WTC11 (cell line): ENCODE measurements around the gene MEGF11.

ENCODE experiments used
- CTCF ChIP-seq: fragments of 200-600 bp; IDR thresholded peaks from 2 replicates; pipeline ENCODE4 v1.8.0; 2022; ENCODE audit warnings: antibody characterized with exemption
- EMX1 ChIP-seq: fragments of 250-450 bp; sonication (Bioruptor Pico); IDR thresholded peaks from 2 replicates; pipeline ENCODE4 v1.8.0; 2021; ENCODE audit warnings: mild to moderate bottlenecking
- ESRRA ChIP-seq: sonication (generic); formaldehyde crosslinking; IDR thresholded peaks from 2 replicates; pipeline ENCODE4 v1.8.1; 2022; ENCODE audit warnings: mild to moderate bottlenecking, missing genetic modification reagents, borderline replicate concordance
- RORB ChIP-seq: fragments of 250-450 bp; sonication (Bioruptor Pico); IDR thresholded peaks from 2 replicates; pipeline ENCODE4 v1.9.0; 2021; ENCODE audit warnings: mild to moderate bottlenecking
- TF ChIP-seq, protein P1 (sequence below): sonication (generic); formaldehyde crosslinking; IDR thresholded peaks from 2 replicates; pipeline ENCODE4 v1.8.1; 2022; ENCODE audit warnings: low read depth, mild to moderate bottlenecking, moderate library complexity, missing genetic modification reagents, borderline replicate concordance
- TF ChIP-seq, protein P2 (sequence below): sonication (generic); formaldehyde crosslinking; IDR thresholded peaks from 2 replicates; pipeline ENCODE4 v1.8.1; 2022; ENCODE audit warnings: mild to moderate bottlenecking, moderate library complexity, missing genetic modification reagents

GRCh38 chr15:66038387-66039116 is 215.0 kb downstream of the MEGF11 start:
- TF ChIP-seq CTCF = no peak
- no peak for TF ChIP-seq ESRRA
- TF ChIP-seq, protein P1, sequence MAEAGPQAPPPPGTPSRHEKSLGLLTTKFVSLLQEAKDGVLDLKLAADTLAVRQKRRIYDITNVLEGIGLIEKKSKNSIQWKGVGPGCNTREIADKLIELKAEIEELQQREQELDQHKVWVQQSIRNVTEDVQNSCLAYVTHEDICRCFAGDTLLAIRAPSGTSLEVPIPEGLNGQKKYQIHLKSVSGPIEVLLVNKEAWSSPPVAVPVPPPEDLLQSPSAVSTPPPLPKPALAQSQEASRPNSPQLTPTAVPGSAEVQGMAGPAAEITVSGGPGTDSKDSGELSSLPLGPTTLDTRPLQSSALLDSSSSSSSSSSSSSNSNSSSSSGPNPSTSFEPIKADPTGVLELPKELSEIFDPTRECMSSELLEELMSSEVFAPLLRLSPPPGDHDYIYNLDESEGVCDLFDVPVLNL (CRISPR knock-in tag) = no peak
- no peak for TF ChIP-seq RORB (CRISPR knock-in tag)
- no peak for TF ChIP-seq EMX1 (CRISPR knock-in tag)
- TF ChIP-seq, protein P2, sequence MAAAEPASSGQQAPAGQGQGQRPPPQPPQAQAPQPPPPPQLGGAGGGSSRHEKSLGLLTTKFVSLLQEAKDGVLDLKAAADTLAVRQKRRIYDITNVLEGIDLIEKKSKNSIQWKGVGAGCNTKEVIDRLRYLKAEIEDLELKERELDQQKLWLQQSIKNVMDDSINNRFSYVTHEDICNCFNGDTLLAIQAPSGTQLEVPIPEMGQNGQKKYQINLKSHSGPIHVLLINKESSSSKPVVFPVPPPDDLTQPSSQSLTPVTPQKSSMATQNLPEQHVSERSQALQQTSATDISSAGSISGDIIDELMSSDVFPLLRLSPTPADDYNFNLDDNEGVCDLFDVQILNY (CRISPR knock-in tag) = no peak
